ENCODE measurements around the gene APCDD1L. TPM values are rescaled to one million over a fixed set of nuclear protein-coding genes. Genes with fewer than 3 reads are reported as not detected.

APCDD1L gene
- total RNA-seq, 4 donors from 2014 or later: not detected

GRCh38 chr20:58485393-58485792 lies 29.8 kb downstream of the APCDD1L start:
- no peaks in the 10 kb centered on the region for H3K4me1 ChIP-seq
- no peaks in the 10 kb centered on the region for H3K27me3 ChIP-seq
- DNase-seq: no peak
- H3K9me3 ChIP-seq: peaks cover 0 to 6% (median 0%) of the 10 kb centered on the region in 4 donors
- H3K27ac ChIP-seq: no peak overlapping the region
- H3K4me3 ChIP-seq: no peak overlapping the region
- H3K36me3 ChIP-seq: no peaks in the 10 kb centered on the region
- TF ChIP-seq POLR2A (IDR thresholded peaks at IDR 0.05) (no peak), CTCF (IDR thresholded peaks at IDR 0.05) (no peak)

GRCh38 chr20:58483470-58483869 lies 31.7 kb downstream of the APCDD1L start:
- H3K36me3 ChIP-seq: no peaks in the 10 kb centered on the region

GRCh38 chr20:58483051-58483450 lies 32.1 kb downstream of the APCDD1L start:
- DNase-seq: no peak
- Histone ChIP-seq H3K27me3 (no peaks in the 10 kb centered on the region), H3K27ac (no peak overlapping the region), H3K9me3 (peaks cover 0 to 6% (median under 1%) of the 10 kb centered on the region in 4 donors), H3K36me3 (no peaks in the 10 kb centered on the region), H3K4me1 (no peaks in the 10 kb centered on the region), H3K4me3 (no peak overlapping the region)
- TF ChIP-seq POLR2A (IDR thresholded peaks at IDR 0.05) (no peak), CTCF (IDR thresholded peaks at IDR 0.05) (no peak)

More at GRCh38 chr20:58483470-58483869, 31.7 kb downstream of the APCDD1L start:
- no peak for DNase-seq
- TF ChIP-seq POLR2A (IDR thresholded peaks at IDR 0.05) (no peak), CTCF (IDR thresholded peaks at IDR 0.05) (no peak)
- Histone ChIP-seq H3K4me3 (no peak overlapping the region), H3K27me3 (no peaks in the 10 kb centered on the region), H3K9me3 (peaks cover 0 to 6% (median 0%) of the 10 kb centered on the region in 4 donors), H3K4me1 (no peaks in the 10 kb centered on the region), H3K27ac (no peak overlapping the region)

- no peaks in the 10 kb centered on the region for H3K27me3 ChIP-seq
- no peak overlapping the region for H3K27ac ChIP-seq
- H3K4me3 ChIP-seq: no peak overlapping the region
- peaks cover 0 to 6% (median 3%) of the 10 kb centered on the region in 4 donors for H3K9me3 ChIP-seq
- DNase-seq: no peak
- H3K36me3 ChIP-seq: no peaks in the 10 kb centered on the region
- no peak for TF ChIP-seq CTCF (IDR thresholded peaks at IDR 0.05)
- no peak for TF ChIP-seq POLR2A (IDR thresholded peaks at IDR 0.05)
- H3K4me1 ChIP-seq: no peaks in the 10 kb centered on the region
These were observed 32.8 kb downstream of the APCDD1L start for GRCh38 chr20:58482416-58482815.

GRCh38 chr20:58481481-58482021 lies 33.6 kb downstream of the APCDD1L start:
- Histone ChIP-seq H3K27me3 (no peaks in the 10 kb centered on the region), H3K4me3 (no peak overlapping the region), H3K4me1 (no peaks in the 10 kb centered on the region), H3K36me3 (no peaks in the 10 kb centered on the region), H3K9me3 (peaks cover 0 to 6% (median 3%) of the 10 kb centered on the region in 4 donors), H3K27ac (no peak overlapping the region)
- TF ChIP-seq POLR2A (IDR thresholded peaks at IDR 0.05) (no peak), CTCF (IDR thresholded peaks at IDR 0.05) (peak in 4 of 6 experiments; percentile 32 to 44 (median 38))
- DNase-seq: no peak

All from Peyer's patch (tissue), 4 donors.